H1 (cell line): ENCODE measurements around the gene PTPMT1. TPM values are rescaled to one million over a fixed set of nuclear protein-coding genes. Genes with fewer than 3 reads are reported as not detected.

Experiments used
- CTCF ChIA-PET: fragments of 300-600 bp; sonication (Branson Sonifier 250); formaldehyde crosslinking; loops from one replicate; lab custom pipeline; 2021; ENCODE audit not compliant: partially characterized antibody; lab: Charles Lee
- POLR2A ChIA-PET: fragments of 300-600 bp; sonication (Branson Sonifier 250); formaldehyde crosslinking; loops from one replicate; lab custom pipeline; 2021; ENCODE audit warnings: inconsistent platforms; ENCODE audit not compliant: partially characterized antibody; lab: Charles Lee
- DNase-seq, 2 experiments: peaks; one replicate each; pipeline versions ENCODE4 v3.0.0 to v3.0.0-alpha.2; 2010 to 2022; ENCODE audit warnings: low spot score in 2 of 2, low read depth in 1 of 2, mixed read lengths in 1 of 2
- FAIRE-seq: peaks from 2 replicates; lab custom pipeline; 2011; peaks lifted over from hg19 to GRCh38; lab: Jason Lieb, UNC
- H2AFZ ChIP-seq: 2 replicates; pipeline ENCODE4 v1.8.1; 2012; ENCODE audit warnings: low read length, inconsistent platforms
- H2AK5ac ChIP-seq: 2 replicates; pipeline ENCODE4 v1.6.1; 2013; ENCODE audit warnings: low read depth, low read length
- H2BK120ac ChIP-seq: replicated peaks from 2 replicates; pipeline ENCODE3; 2013; ENCODE audit warnings: low read depth, low read length, inconsistent platforms
- H2BK12ac ChIP-seq: 2 replicates; pipeline ENCODE4 v1.6.1; 2013; ENCODE audit warnings: low read depth, low read length
- H2BK15ac ChIP-seq: 2 replicates; pipeline ENCODE4 v1.6.1; 2013; ENCODE audit warnings: low read length
- H2BK20ac ChIP-seq: 2 replicates; pipeline ENCODE4 v1.6.1; 2013; ENCODE audit warnings: low read length
- H2BK5ac ChIP-seq: 2 replicates; pipeline ENCODE4 v1.6.1; 2013; ENCODE audit warnings: low read depth, low read length
- H3K14ac ChIP-seq: 2 replicates; pipeline ENCODE4 v1.6.1; 2013; ENCODE audit warnings: inconsistent platforms; ENCODE audit not compliant: insufficient read length
- H3K18ac ChIP-seq: 2 replicates; pipeline ENCODE4 v1.6.1; 2013; ENCODE audit warnings: low read length; ENCODE audit errors: extremely low read depth
- H3K23ac ChIP-seq: 2 replicates; pipeline ENCODE4 v1.6.1; 2013; ENCODE audit warnings: inconsistent platforms; ENCODE audit not compliant: insufficient read length
- H3K23me2 ChIP-seq: 2 replicates; pipeline ENCODE4 v1.6.1; 2013; ENCODE audit warnings: low read depth, low read length
- H3K27ac ChIP-seq: 2 replicates; pipeline ENCODE4 v1.6.1; 2011; ENCODE audit warnings: low read depth, low read length, inconsistent platforms
- H3K27me3 ChIP-seq, 4 experiments: replicated peaks in 1 of 4; 1 replicate in 1 of 4; 2 replicates in 3 of 4; pipeline versions ENCODE4 v1.6.1 to v1.8.1; 2011 to 2013; ENCODE audit warnings: low read length in 3 of 4, mild to moderate bottlenecking in 3 of 4, inconsistent platforms in 2 of 4, mixed read lengths in 2 of 4, moderate library complexity in 1 of 4; ENCODE audit not compliant: control insufficient read depth in 3 of 4, insufficient read depth in 3 of 4; ENCODE audit errors: extremely low read depth in 1 of 4
- H3K36me3 ChIP-seq, 4 experiments: 2 replicates each; pipeline versions ENCODE4 v1.6.1 to v1.8.1; 2011 to 2013; ENCODE audit warnings: mild to moderate bottlenecking in 4 of 4, low read length in 3 of 4, moderate library complexity in 2 of 4, control low read depth in 1 of 4, inconsistent platforms in 1 of 4; ENCODE audit not compliant: insufficient read depth in 4 of 4, control insufficient read depth in 2 of 4
- H3K4ac ChIP-seq: replicated peaks from 2 replicates; pipeline ENCODE3; 2013; ENCODE audit warnings: low read length, low read depth, mixed read lengths, inconsistent platforms; ENCODE audit not compliant: insufficient read length
- H3K4me1 ChIP-seq, 4 experiments: replicated peaks in 1 of 4; 1 replicate in 1 of 4; 2 replicates in 3 of 4; pipeline versions ENCODE4 v1.6.1 to v1.8.1; 2011 to 2013; ENCODE audit warnings: low read length in 3 of 4, inconsistent platforms in 2 of 4, mixed read lengths in 1 of 4; ENCODE audit not compliant: insufficient read depth in 4 of 4, control insufficient read depth in 3 of 4
- H3K4me2 ChIP-seq, 2 experiments: 2 replicates each; pipeline versions ENCODE4 v1.6.1 to v1.8.1; 2011 to 2013; ENCODE audit warnings: low read depth in 2 of 2, low read length in 2 of 2, control low read depth in 1 of 2, inconsistent platforms in 1 of 2, mild to moderate bottlenecking in 1 of 2; ENCODE audit not compliant: insufficient read depth in 1 of 2
- H3K4me3 ChIP-seq, 4 experiments: fragments of 200-600, 300-600 bp in 1 of 4; sonication (generic), shearing (Covaris generic), sonication (Bioruptor Twin) in 1 of 4; 2 replicates each; pipeline versions ENCODE4 v1.5.1 to v1.8.1; 2011 to 2016; ENCODE audit warnings: low read length in 4 of 4, low read depth in 3 of 4, control low read depth in 2 of 4, inconsistent platforms in 2 of 4, mild to moderate bottlenecking in 2 of 4, mixed read lengths in 1 of 4, moderate library complexity in 1 of 4; ENCODE audit not compliant: insufficient read depth in 2 of 4; ENCODE audit errors: extremely low read depth in 1 of 4
- H3K56ac ChIP-seq: replicated peaks from 2 replicates; pipeline ENCODE3; 2013; ENCODE audit warnings: low read depth, mild to moderate bottlenecking, mixed read lengths, low read length, inconsistent platforms; ENCODE audit not compliant: insufficient read length
- H3K79me1 ChIP-seq: 2 replicates; pipeline ENCODE4 v1.6.1; 2013; ENCODE audit warnings: low read depth, low read length, control low read depth
- H3K79me2 ChIP-seq, 2 experiments: 2 replicates each; pipeline versions ENCODE4 v1.6.1 to v1.8.1; 2012 to 2013; ENCODE audit warnings: low read length in 2 of 2, mild to moderate bottlenecking in 2 of 2, inconsistent platforms in 1 of 2; ENCODE audit not compliant: insufficient read depth in 2 of 2, control insufficient read depth in 1 of 2
- H3K9ac ChIP-seq, 4 experiments: replicated peaks in 1 of 4; 1 replicate in 1 of 4; 2 replicates in 3 of 4; pipeline versions ENCODE4 v1.6.1 to v1.8.1; 2011 to 2013; ENCODE audit warnings: low read depth in 3 of 4, low read length in 3 of 4, control low read depth in 2 of 4, mild to moderate bottlenecking in 2 of 4, moderate library complexity in 2 of 4, inconsistent platforms in 1 of 4; ENCODE audit errors: extremely low read depth in 1 of 4
- H3K9me3 ChIP-seq, 2 experiments: 2 replicates each; pipeline versions ENCODE4 v1.6.1 to v1.8.1; 2012 to 2013; ENCODE audit warnings: mild to moderate bottlenecking in 2 of 2, moderate library complexity in 2 of 2, control low read depth in 1 of 2, inconsistent platforms in 1 of 2, low read depth in 1 of 2, low read length in 1 of 2, mixed read lengths in 1 of 2; ENCODE audit not compliant: insufficient read depth in 2 of 2
- H4K20me1 ChIP-seq, 2 experiments: replicated peaks in 1 of 2; 2 replicates each; pipeline versions ENCODE3 to v1.8.1; 2011 to 2013; ENCODE audit warnings: inconsistent platforms in 2 of 2, low read length in 2 of 2, mild to moderate bottlenecking in 1 of 2; ENCODE audit not compliant: insufficient read depth in 2 of 2, control insufficient read depth in 1 of 2
- H4K5ac ChIP-seq: 2 replicates; pipeline ENCODE4 v1.6.1; 2013; ENCODE audit warnings: low read length, low read depth, mixed read lengths, inconsistent platforms; ENCODE audit not compliant: insufficient read length
- H4K8ac ChIP-seq: 2 replicates; pipeline ENCODE4 v1.8.0; 2013; ENCODE audit warnings: mild to moderate bottlenecking, moderate library complexity, low read length, inconsistent platforms; ENCODE audit not compliant: insufficient read depth; ENCODE audit errors: extremely low read depth
- H4K91ac ChIP-seq: replicated peaks from 2 replicates; pipeline ENCODE3; 2013; ENCODE audit warnings: low read length, mixed read lengths, inconsistent platforms; ENCODE audit not compliant: insufficient read length
- BACH1 ChIP-seq: IDR thresholded peaks from 2 replicates; pipeline ENCODE4 v1.6.1; 2012; ENCODE audit warnings: low read length, improper control_type of control experiment
- CBX8 ChIP-seq: fragments of 300-800, 300-1000 bp; sonication (generic); IDR thresholded peaks from 2 replicates; pipeline ENCODE4 v1.7.1; 2016; ENCODE audit warnings: low read depth, low read length, borderline replicate concordance
- GABPA ChIP-seq: IDR thresholded peaks from 2 replicates; pipeline ENCODE4 v1.6.1; 2011; ENCODE audit warnings: mild to moderate bottlenecking, low read length, moderate library complexity, borderline replicate concordance; ENCODE audit not compliant: insufficient read depth
- HDAC2 ChIP-seq, 2 experiments: fragments of 300-600 bp in 1 of 2; sonication (generic) in 1 of 2; IDR thresholded peaks; 2 replicates each; pipeline ENCODE4 v1.6.1; 2011 to 2012; ENCODE audit warnings: low read depth in 2 of 2, low read length in 2 of 2, mild to moderate bottlenecking in 2 of 2, moderate library complexity in 2 of 2, borderline replicate concordance in 1 of 2, inconsistent platforms in 1 of 2
- POU5F1 ChIP-seq: IDR thresholded peaks from 2 replicates; pipeline ENCODE4 v1.6.1; 2011; ENCODE audit warnings: low read depth, mild to moderate bottlenecking, low read length, moderate library complexity
- TCF12 ChIP-seq: IDR thresholded peaks from 2 replicates; pipeline ENCODE4 v1.6.1; 2011; ENCODE audit warnings: low read depth, mild to moderate bottlenecking, low read length
- WGBS, 2 experiments: shearing (Covaris generic) in 1 of 2; methylation state at CpG; one replicate each; pipeline versions ENCODE4 v1.1.6 to v1.1.7; 2013 to 2015; ENCODE audit warnings: low lambda C conversion rate in 2 of 2, mixed read lengths in 2 of 2, inconsistent platforms in 1 of 2, low coverage in 1 of 2, missing lambda C conversion rate in 1 of 2; ENCODE audit not compliant: insufficient replicate concordance in 2 of 2, insufficient coverage in 1 of 2, insufficient read length in 1 of 2; ENCODE audit errors: extremely low coverage in 1 of 2, missing lambda C conversion rate in 1 of 2; 5-methylcytosine and 5-hydroxymethylcytosine counted together
- polyA plus RNA-seq, 7 experiments: library from polyadenylated mRNA; depleted of rRNA in 3 of 7; stranded (reverse) in 5 of 7; unstranded in 2 of 7; fragments of >200 nt in 5 of 7; fragments of 200-250 nt in 2 of 7; gene quantifications; 1 replicate in 5 of 7; 2 replicates in 1 of 7; 4 replicates in 1 of 7; pipeline versions ENCODE4 v1.2.1 to v1.2.3, GENCODE V29; 2011 to 2013; ENCODE audit warnings: missing spikeins in 2 of 7, mixed read lengths in 2 of 7
- total RNA-seq: library from RNA; stranded (reverse); fragmentation: NEBNext Ultra II Directional; extraction: Animal tissue kit (Norgen Biotek cat#: 25700); gene quantifications from 2 replicates; pipeline ENCODE4 v1.2.1, GENCODE V29; 2021

PTPMT1 gene
- total and polyA plus RNA-seq, 2 of the 8 experiments (the other 6 are each of a cell fraction or from before 2014, with no cell fraction given) = 44.8 to 105 TPM

DNA sequence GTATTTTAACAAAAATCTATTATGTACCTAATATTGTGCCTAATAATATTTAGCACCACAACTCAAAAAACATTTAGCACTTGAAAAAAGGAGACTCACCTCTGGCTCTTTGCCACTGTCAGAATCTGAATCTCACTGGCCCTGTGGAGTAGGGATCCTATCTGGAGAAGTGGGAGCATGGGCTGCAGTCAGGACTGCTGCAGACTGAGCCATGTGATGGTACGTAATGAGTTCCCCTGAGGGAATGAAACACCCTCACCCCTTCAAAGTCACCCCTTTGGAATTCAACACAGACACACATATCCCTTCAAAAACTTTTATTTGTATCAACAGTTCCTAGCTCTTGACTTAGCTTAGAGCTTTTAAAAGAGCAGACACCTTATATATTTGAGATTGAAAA is 6.5 kb downstream of the PTPMT1 start:
- Histone ChIP-seq H3K4me2 (no peak overlapping the region), H3K56ac (no peak overlapping the region), H4K20me1 (peaks cover 0 to 8% of the 10 kb centered on the region in 2 experiments), H2AK5ac (no peak overlapping the region), H3K79me1 (peaks cover 8% of the 10 kb centered on the region; the same call in 1 of the 2 replicates), H3K23ac (no peak overlapping the region), H3K4ac (no peak overlapping the region), H2BK15ac (no peak overlapping the region), H4K5ac (no peak overlapping the region), H3K18ac (no peak overlapping the region), H3K27ac (no peak overlapping the region), H3K27me3 (no peaks in the 10 kb centered on the region), H2AFZ (no peak overlapping the region), H3K4me1 (no peaks in the 10 kb centered on the region), H3K36me3 (peaks cover 11 to 44% (median 23%) of the 10 kb centered on the region in 4 experiments), H3K14ac (no peak overlapping the region), H4K8ac (no peak overlapping the region), H2BK120ac (no peak overlapping the region), H3K23me2 (no peaks in the 10 kb centered on the region), H2BK5ac (no peak overlapping the region), H2BK12ac (no peak overlapping the region), H4K91ac (no peak overlapping the region), H3K4me3 (no peak overlapping the region), H2BK20ac (no peak overlapping the region), H3K9ac (no peak overlapping the region), H3K79me2 (peaks cover 0 to 9% of the 10 kb centered on the region in 2 experiments; a peak in 2 of 4 replicates), H3K9me3 (no peaks in the 10 kb centered on the region)
- DNase-seq = no peak
- POLR2A ChIA-PET = interaction anchor here (1.1 to 1.5 kb wide), 5 partner anchors 9 to 49 kb away, joined by 3 to 8 read pairs (median 4); partner anchors contain the start of gene CELF1
- TF ChIP-seq TCF12 (no peak), POU5F1 (no peak), CBX8 (no peak), HDAC2 (IDR thresholded peaks at IDR 0.05; ENCODE audit: borderline replicate concordance in 1 of 2, low read depth in 2 of 2, low read length in 2 of 2) (no peak), GABPA (no peak), BACH1 (no peak)
- no peak for FAIRE-seq
- CTCF ChIA-PET = interaction anchor here (2.0 kb wide), 1 partner anchor 45 kb away, joined by 5 read pairs; no protein-coding TSS in a partner anchor
- WGBS, 2 experiments = 86% methylated on average over 1 of the region's 1 CpG; no CpG with 5 or more reads in 1 of the 2 experiments
